WI38 (cell line): ENCODE results near the gene ADAM33.

Source experiments
- H3K4me3 ChIP-seq: 2 replicates; pipeline ENCODE4 v1.5.1; 2011; ENCODE audit warnings: low read depth, mild to moderate bottlenecking, control low read depth, low read length
- CTCF ChIP-seq: IDR thresholded peaks from 2 replicates; pipeline ENCODE4 v1.5.1; 2012; ENCODE audit warnings: low read depth, mild to moderate bottlenecking, control low read depth, low read length

ADAM33 gene

GRCh38 chr20:3686421-3686820, 4.6 kb upstream of the ADAM33 start:
- no peak for TF ChIP-seq CTCF
- no peak overlapping the region for H3K4me3 ChIP-seq

GRCh38 chr20:3685341-3685740, 3.5 kb upstream of the ADAM33 start:
- H3K4me3 ChIP-seq, result no peak overlapping the region
- TF ChIP-seq CTCF, result no peak

- peak overlapping the region; percentile 71 for H3K4me3 ChIP-seq
- no peak for TF ChIP-seq CTCF
Measured at GRCh38 chr20:3681352-3681930, 369 bp downstream of the ADAM33 start.

- H3K4me3 ChIP-seq, result peak overlapping the region; percentile 71
- no peak for TF ChIP-seq CTCF
Measured at GRCh38 chr20:3680701-3681351, 984 bp downstream of the ADAM33 start.

GRCh38 chr20:3679749-3680700, 1.8 kb downstream of the ADAM33 start:
- no peak for TF ChIP-seq CTCF
- H3K4me3 ChIP-seq, result peak overlapping the region; percentile 71

- no peak overlapping the region for H3K4me3 ChIP-seq
- no peak for TF ChIP-seq CTCF
Measured at GRCh38 chr20:3678856-3679720, 2.7 kb downstream of the ADAM33 start.
